GM12872 (cell line): ENCODE results near the gene MGAT4B.

Experiments used
- CTCF ChIP-seq: IDR thresholded peaks from 3 replicates; pipeline ENCODE4 v1.5.1; 2011; ENCODE audit warnings: low read depth, mild to moderate bottlenecking, low read length, moderate library complexity; ENCODE audit not compliant: insufficient read depth

Gene MGAT4B

GRCh38 chr5:179815491-179816249, 9.0 kb upstream of the MGAT4B start:
- TF ChIP-seq CTCF: no peak

- no peak for TF ChIP-seq CTCF
Measured at GRCh38 chr5:179814090-179814489, 7.4 kb upstream of the MGAT4B start.

- no peak for TF ChIP-seq CTCF
Measured at GRCh38 chr5:179812997-179813607, 6.4 kb upstream of the MGAT4B start.

GRCh38 chr5:179812135-179812825, 5.6 kb upstream of the MGAT4B start:
- TF ChIP-seq CTCF: no peak

- no peak for TF ChIP-seq CTCF
Measured at GRCh38 chr5:179805529-179806249, 977 bp downstream of the MGAT4B start.

GRCh38 chr5:179805070-179805528, 1.6 kb downstream of the MGAT4B start:
- TF ChIP-seq CTCF: no peak

GRCh38 chr5:179804555-179804947, 2.1 kb downstream of the MGAT4B start:
- no peak for TF ChIP-seq CTCF
